Neural cell (in vitro differentiated cells): ENCODE results near the gene PCDHGA8.

Experiments
- CTCF ChIP-seq: fragments of 450-650 bp; IDR thresholded peaks from 2 replicates; pipeline ENCODE4 v1.5.1; 2014; ENCODE audit warnings: antibody characterized with exemption, mild to moderate bottlenecking, moderate library complexity; ENCODE audit not compliant: poor library complexity, severe bottlenecking
- EP300 ChIP-seq: fragments of 450-650 bp; conservative IDR thresholded peaks from 2 replicates; pipeline ENCODE4 v1.6.1; 2014; ENCODE audit warnings: antibody characterized with exemption, mild to moderate bottlenecking, moderate library complexity; ENCODE audit not compliant: poor library complexity, severe bottlenecking
- EZH2 ChIP-seq: fragments of 200-600, 300-800 bp; shearing (Covaris generic), sonication (generic); IDR thresholded peaks from 2 replicates; pipeline ENCODE4 v1.6.1; 2014; ENCODE audit warnings: antibody characterized with exemption, low read length, borderline replicate concordance, mild to moderate bottlenecking; ENCODE audit not compliant: insufficient read depth, poor library complexity, severe bottlenecking
- POLR2AphosphoS5 ChIP-seq: IDR thresholded peaks from 2 replicates; pipeline ENCODE4 v1.6.1; 2012
- RAD21 ChIP-seq: fragments of 450-650 bp; conservative IDR thresholded peaks from 2 replicates; pipeline ENCODE4 v1.6.1; 2014; ENCODE audit warnings: antibody characterized with exemption, mild to moderate bottlenecking, moderate library complexity
- REST ChIP-seq: IDR thresholded peaks from 2 replicates; pipeline ENCODE4 v1.6.1; 2012; ENCODE audit warnings: borderline replicate concordance
- SMC3 ChIP-seq: fragments of 450-650 bp; conservative IDR thresholded peaks from 2 replicates; pipeline ENCODE4 v1.6.1; 2014; ENCODE audit warnings: antibody characterized with exemption, mild to moderate bottlenecking, moderate library complexity; ENCODE audit not compliant: poor library complexity
- TAF1 ChIP-seq: IDR thresholded peaks from 2 replicates; pipeline ENCODE4 v1.6.1; 2012; ENCODE audit warnings: low read depth

GRCh38 chr5:141371572-141372475 is 20.6 kb upstream of the PCDHGA8 start:
- TF ChIP-seq EZH2 (no peak), CTCF (no peak), SMC3 (no peak), EP300 (no peak), RAD21 (no peak), TAF1 (no peak), POLR2AphosphoS5 (no peak), REST (no peak)
